NCI-H1092 (cell line): ENCODE measurements around the gene GFER.
"Not testable (repeated sequence)": the region's sequence is repeated elsewhere in the genome, so short reads cannot be mapped to it uniquely, and the experiment has no call there.

Source experiments
- DNase-seq: peaks from one replicate; lab custom pipeline; 2025; lab: John Stamatoyannopoulos, UW

GFER gene

DNA sequence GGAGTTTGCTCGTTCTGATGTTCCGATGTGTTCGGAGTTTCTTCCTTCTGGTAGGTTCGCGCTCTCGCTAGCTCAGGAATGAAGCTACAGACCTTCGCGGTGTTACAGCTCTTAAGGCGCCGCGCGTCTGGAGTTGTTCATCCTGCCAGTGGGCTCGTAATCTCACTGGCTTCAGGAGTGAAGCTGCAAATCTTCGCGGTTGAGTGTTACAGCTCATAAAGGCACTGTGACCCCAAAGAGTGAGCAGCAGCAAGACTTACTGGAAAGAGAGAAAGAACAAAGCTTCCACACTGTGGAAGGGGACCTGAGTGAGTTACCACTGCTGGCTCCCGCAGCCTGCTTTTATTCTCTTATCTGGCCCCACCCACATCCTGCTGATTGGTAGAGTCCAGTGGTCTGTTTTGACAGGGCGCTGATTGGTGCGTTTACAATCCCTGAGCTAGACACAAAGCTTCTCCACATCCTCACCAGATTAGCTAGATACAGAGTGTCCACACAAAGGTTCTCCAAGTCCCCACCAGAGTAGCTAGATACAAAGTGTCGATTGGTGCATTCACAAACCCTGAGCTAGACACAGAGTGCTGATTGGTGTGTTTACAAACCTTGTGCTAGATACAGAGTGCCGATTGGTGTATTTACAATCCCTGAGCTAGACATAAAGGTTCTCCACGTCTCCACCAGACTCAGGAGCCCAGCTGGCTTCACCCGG, 26.4 kb upstream of the GFER start:
- DNase-seq, result not testable (repeated sequence)

DNA sequence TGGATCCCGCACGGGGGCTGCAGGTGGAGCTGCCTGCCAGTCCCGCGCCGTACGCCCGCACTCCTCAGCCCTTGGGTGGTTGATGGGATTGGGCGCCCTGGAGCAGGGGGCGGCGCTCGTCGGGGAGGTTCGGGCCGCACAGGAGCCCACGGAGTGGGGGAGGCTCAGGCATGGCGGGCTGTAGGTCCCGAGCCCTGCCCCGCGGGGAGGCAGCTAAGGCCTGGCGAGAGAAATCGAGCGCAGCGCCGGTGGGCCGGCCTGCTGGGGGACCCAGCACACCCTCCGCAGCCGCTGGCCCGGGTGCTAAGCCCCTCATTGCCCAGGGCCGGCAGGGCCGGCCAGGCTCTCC, 25.9 kb upstream of the GFER start:
- not testable (repeated sequence) for DNase-seq

DNA sequence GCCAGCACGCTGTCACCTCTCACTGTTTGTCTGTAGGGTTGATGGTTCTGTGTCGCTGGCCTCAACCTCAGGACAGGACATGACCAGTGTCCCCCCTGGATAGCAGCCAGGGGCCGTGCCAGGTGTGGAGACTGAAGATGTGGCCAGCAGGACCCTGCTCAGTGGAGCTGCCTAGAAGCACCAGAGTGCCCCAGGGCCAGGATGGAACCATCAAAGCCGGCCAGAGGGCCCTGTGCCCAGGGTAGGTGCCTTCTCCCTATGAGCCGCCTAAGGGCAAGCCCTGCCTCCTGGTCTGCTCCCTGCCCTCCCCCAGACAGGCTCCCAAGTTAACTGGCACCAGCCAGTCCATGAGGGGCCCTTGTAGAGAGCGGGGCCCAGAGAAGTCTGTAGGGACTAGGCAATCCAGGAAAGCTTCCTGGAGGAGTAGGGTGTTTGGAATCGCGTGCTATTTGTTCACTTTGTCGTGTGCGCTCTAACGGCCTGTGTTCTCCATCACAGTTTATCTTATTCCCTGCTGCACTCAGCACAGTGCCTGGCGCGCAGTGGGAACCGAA, 25.2 kb upstream of the GFER start:
- no peak for DNase-seq

DNA sequence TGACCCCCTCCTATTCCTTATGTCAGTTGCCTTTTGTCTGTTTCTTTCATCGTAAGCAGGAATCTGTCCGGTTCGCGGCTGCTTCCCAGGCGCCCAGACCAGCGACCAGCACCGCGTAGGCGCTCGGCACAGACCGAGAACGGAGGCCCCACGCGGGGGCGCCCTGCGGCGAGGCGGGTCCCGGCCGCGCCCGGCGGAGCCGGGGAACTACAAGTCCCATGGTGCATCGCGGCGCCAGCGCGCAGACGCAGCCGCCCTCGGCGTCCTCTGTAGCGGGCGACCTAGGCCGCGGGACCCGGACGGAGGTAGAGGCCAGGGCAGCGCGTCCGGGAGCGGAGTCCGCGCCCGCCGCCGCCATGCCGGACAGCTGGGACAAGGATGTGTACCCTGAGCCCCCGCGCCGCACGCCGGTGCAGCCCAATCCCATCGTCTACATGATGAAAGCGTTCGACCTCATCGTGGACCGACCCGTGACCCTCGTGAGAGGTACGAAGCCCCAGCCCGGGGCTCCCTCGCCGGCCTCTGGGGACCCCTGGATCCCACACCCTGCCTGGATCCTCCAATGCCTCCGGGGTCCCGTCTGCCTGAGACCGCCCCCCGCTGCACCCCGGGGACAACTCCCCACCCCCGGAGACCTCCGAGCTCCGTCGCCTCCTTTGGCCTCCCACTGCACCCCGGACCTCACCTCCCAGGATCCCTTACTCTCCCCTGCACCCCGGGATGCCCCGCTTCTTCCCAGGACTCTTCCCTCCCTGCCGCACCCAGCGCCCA, 24.5 kb upstream of the GFER start, which contains the start of gene NDUFB10:
NDUFB10 (plus strand) TSS at position 270 of the 771 bp plus-strand sequence; CDS start at position 357, 87 bp downstream.
- DNase-seq, result peak; percentile 83

DNA sequence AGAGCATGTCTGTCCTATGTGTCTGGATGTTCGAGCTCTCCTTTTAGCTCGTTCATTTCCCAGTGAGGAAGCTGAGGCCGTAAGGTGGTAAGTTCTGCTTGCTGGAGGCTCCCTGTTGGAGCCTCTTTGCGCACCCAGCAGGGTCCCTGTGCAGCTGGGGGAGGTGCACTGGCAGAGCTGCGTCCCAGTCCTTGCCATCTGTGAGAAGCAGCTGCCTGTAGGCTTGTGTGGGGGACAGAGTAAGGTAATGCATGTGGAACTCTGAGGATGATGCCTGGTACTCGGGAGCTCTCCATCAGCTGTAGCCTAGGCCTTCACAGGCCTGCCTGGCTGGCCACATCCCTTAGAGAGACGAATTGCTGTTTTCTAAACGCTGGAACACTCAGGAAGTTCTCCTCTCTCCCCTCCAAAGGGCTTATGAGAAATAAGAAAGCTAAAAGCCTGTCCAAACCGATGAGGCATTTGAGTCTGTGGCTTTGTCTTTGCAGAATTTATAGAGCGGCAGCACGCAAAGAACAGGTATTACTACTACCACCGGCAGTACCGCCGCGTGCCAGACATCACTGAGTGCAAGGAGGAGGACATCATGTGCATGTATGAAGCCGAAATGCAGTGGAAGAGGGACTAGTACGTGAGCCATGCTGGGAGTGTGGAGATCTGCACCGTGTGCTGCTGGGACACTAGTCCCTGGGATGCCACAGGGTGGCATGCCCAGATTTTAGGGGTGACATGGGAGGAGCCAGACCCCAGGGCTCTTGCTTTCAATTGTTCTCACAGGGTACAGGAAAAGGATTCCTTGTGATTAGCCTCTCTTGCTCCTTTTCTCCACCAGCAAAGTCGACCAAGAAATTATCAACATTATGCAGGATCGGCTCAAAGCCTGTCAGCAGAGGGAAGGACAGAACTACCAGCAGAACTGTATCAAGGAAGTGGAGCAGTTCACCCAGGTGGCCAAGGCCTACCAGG, 23.0 kb upstream of the GFER start:
- no peak for DNase-seq

DNA sequence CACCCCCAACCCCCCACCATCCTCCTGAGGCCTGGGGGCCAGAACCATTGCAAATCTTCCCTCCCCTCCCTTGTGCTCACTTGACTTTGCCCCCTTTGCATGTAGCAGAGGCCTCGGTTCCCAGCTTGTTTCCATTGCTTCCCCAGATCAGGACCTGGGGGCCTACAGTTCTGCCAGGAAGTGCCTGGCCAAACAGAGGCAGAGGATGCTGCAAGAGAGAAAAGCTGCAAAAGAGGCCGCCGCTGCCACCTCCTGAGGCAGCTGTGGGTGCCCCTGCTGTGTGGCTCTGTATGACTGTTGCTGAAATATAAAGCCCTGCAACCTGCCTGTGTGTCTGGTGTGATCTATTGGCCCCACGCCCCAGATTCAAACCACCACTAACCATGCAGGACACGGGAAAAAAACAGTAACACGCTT, 22.3 kb upstream of the GFER start:
- no peak for DNase-seq

DNA sequence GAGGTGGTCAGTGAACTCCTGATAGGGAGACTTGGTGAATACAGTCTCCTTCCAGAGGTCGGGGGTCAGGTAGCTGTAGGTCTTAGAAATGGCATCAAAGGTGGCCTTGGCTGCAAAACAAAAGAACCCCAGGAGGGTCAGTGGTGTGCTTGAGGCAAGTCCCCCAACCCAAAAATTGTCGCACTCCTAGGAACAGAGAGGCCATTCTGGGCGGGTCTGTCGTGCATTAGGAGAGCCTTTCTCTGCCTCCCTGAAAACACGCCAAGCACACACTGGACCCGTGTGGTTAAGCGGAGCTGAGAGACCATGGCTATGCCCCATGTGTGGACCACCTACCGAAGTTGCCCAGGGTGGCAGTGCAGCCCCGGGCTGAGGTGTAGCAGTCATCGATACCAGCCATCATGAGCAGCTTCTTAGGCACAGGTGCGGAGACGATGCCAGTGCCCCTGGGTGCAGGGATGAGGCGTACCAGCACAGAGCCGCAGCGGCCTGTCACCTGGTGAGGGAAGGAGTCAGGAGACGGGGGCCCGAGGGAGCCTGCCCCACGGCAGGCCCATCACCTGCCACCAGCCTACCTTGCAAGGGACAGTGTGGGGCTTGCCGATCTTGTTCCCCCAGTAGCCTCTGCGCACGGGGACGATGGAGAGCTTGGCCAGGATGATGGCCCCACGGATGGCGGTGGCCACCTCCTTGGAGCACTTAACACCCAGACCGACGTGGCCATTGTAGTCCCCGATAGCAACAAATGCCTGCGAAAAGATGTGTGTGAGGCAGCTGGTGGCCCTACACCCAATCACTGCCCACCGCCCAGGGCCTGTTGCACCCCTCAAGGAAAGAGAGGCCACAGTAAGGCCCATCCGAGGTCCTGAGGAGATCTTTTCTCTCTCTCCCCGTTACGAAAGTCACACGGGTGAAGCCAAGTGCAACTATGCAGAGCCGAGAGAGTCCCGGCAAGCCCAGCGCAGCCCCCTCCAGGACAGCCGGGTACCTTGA, 21.5 kb upstream of the GFER start:
- not testable (repeated sequence) for DNase-seq

DNA sequence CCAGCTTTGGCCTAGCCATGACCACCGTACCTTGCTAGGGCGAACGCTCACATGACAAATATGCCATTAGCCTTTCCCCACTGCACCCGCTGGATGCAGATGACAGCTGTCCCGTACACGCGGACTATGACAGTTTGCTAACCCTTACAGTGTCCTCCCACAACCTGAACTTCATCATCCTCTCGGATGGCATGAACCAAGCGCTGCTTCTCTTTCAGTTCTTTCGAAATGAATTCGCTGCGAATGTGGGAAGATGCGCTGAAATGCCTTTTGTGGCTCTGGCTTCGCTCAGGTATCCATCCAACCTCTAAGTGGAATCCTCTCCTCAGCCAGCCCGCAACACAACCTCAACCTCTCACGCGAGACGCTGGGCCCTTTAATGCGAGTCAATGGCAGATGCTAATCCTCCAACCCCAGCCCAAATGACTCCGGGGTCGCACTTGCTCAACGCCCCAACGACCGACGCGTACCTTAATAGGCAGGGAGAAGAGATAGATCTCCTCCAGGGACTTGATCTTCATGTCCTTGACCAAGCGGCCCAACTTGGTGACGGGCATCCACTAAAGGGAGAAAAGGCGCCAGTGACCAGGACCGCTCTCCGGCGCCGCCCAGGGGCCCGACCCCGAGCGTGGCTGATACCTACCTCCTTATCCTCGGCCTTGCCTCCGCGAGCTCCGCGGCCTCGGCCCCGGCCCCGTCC, 20.0 kb upstream of the GFER start:
- DNase-seq, result no peak

DNA sequence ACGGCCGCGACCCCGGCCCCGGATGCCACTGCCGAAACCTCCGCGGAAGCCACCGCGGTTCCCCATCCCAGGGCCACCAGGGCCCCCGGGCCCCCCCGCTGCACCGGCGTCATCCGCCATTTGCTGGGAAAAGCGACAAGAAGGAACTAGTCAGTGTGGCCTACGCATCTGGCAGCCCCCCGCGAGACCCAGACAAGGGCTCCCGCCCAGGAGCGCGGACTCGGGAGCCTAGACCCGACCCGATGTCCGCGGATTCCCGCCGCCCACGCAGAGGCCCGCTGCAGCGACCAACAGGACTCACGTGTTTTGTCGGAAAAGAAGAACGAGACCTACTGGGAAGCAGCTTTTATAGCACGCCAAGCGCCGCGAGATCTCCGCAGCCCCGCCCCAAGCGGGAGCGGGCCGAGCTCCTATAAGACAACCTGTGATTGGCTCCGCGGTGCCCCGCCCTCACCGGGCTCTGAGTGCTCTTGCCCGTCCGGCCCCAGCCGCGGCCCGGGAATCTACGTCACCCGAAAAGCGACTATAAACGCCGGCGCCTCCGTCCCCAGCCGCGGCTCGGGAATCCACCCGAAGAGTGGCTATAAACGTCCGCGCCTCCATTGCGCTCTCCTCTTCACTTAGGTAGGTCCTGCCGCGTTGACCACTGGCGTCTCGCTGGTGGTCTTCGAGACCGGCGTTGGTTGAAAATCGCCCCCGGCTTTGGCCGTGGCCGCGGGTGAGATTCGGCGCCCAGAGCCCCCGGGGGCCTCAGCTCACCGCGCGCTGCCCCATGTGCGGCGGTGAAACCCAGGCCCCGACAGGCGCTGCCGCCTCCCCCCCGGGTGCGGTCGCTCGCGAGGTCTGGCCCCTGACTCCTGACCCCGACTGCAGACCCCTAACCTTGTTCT, 19.2 kb upstream of the GFER start, which contains the start of gene RPS2:
RPS2 (minus strand) TSS at position 321 of the 890 bp plus-strand sequence; CDS start at position 120, 201 bp downstream.
- DNase-seq, result peak; percentile 99

DNA sequence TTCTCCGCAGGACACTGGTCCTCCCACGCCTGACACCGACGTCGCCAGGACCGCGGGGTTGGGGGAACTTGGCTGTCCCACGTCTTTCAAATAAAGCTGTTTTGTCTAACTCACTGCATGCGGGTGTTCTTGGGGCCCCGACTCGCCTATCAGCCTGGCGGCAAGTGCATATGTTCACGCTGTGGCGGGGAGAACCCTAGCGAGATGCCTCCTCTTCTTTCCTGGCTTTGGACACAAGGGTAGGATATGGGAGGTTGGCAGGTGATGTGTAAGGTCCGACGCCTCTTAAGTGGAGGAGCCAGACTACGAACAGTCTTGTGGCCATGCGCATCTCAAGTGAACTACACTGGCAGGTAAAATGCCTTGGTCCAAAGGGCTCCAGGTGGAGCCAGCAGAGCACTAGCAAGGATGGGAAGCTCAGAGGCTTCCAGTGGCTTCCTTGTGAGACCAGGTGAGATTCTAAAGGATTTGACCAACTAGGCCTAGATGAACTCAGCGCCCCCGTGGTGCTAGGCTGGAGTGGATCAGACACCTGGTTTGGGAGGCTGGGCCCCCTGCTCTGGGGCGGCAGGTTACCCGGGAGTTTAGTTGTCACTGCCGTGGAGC, 18.5 kb upstream of the GFER start:
- no peak for DNase-seq

DNA sequence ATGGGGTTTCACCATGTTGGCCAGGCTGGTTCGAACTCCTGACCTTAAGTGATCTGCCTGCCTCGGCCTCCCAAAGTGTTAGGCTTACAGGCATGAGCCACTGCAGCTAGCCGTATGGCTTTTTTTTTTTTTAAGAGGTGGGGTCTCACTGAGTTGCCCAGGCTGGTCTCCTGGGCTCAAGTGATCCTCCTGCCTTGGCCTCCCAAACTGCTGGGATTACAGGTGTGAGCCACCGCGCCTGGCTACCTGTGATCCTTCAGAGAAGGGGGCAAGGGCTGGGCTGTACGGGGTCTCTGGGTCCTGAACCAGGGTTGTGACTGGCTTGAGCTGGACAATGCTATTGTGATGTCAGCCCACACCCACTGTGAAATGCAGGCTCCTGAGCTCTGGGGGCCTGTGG, 17.5 kb upstream of the GFER start, which contains the start of gene RNF151:
RNF151 (plus strand) TSS at position 397 of the 400 bp plus-strand sequence. CDS start 26 bp downstream, outside the sequence.
- DNase-seq, result no peak

DNA sequence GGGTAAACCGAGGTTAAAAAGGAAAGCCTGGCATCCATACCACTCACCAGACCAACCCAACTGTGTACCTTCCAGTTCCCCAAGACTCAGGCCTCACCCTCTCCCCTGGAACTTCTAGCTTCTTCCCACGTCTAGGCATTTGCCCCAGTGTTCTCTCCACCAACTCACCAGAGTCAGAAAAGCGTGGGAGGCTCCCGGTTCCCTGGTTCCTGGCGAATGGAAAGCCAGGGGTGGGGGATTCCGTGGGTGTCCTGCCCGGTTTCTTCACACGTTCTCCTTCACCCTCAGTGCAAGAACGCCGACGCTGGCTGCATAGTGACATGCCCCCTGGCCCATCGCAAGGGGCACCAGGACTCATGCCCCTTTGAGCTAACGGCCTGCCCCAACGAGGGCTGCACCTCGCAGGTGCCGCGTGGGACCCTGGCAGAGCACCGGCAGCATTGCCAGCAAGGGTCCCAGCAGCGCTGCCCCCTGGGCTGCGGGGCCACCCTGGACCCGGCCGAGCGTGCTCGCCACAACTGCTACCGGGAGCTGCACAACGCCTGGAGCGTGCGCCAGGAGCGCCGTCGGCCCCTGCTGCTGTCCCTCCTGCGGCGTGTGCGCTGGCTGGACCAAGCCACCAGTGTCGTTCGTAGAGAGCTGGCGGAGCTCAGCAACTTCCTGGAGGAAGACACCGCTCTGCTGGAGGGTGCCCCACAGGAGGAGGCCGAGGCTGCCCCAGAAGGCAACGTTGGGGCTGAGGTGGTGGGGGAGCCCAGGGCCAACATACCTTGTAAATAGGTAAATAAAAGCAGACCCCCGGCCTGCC, 15.6 kb upstream of the GFER start:
- DNase-seq, result no peak

DNA sequence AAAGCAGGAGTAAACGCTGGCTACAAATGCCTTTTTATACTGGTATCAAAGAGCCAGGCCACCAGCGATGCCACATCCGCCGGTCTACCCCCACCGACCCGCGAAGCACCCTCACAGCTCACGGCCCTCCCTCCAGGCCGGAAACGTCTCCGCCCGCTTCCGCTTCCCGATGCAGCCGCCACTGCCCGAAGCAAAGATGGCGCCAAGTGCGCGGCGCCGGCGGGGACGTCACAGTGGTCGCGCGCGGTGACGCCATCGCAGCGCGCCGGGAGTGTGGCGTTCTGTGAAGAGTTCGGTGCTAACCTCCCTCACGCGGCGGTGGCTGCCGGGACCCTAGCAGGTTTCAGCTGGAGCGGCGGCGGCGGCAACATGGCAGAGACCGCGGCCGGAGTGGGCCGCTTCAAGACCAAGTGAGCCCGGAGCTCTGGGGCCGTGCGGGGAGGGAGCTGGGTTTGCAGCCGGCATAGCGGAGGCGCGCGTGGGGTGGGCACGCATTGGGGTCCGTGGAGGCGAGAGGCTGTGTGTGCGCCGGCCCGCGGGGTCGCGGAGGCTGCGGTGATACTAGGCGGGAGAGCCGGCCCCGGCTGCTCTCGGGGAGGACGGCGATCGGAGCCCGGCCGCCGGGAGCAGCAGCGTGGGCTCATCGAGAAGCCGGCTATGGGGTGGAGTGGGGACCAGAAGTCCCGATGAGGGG, 12.1 kb upstream of the GFER start, which contains the start of gene TBL3:
TBL3 (plus strand) TSS at position 258 of the 694 bp plus-strand sequence; CDS start at position 370, 112 bp downstream.
- DNase-seq, result peak; percentile 87

DNA sequence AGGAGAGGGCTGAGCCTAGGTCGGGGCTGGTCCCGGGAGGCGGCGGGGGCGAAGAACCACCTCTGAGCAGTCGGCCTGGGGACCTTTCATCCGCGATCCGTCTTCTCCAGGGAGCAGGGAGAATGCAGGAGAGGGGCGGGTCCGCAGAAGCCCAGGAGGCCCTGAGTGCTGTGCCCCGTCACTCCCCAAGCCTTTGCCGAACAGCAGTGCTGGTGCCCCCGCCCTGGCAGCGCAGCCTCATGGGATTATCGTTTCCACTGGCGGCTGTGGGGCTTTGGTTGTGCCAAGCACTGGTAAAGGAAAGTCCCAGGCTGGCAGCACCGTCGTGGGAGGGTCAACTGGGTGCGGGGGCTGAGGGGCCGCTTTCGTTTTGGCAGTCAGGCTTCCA, 11.5 kb upstream of the GFER start:
- no peak for DNase-seq

DNA sequence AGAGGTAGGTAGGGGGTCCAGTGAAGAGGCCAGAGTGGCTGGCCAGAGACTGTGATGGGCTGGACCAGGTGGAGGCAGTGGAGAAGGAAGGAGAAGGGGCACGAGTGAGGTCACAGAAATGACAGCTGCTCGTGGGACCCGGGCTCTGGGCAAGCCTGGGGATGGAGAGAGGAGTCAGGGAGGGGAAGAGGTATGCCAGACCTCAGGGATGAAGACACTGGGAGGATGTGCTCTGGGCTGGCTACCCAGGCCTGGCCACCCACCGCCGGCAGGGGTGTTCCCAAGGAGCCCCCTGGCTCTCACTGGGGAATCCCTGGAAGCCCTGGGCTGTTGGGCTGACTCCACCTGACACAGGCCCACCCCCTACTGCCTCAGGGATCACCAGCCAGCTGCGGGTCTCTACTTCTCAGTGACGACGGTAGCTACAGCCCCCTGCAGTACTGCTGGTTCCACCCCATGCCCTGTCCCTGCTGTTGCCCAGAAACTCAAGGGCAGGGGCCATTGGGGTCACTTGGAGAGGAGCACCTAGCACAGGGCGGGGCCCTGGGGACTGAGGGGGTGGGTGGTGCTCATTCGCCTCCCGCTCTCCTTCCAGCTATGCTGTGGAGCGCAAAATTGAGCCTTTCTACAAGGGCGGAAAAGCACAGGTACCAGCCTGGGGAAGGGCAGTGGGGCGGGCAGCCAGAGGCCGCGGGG, 10.4 kb upstream of the GFER start:
- DNase-seq, result no peak
